HG03175 (cell line): ENCODE data around the gene SMIM31.

Experiments used
- ATAC-seq: cut with Tn5 transposase; IDR thresholded peaks from one replicate; pipeline ENCODE4 v1.9.1; 2021; ENCODE audit warnings: mild to moderate bottlenecking, moderate library complexity; ENCODE audit not compliant: unreplicated experiment

SMIM31 gene

DNA sequence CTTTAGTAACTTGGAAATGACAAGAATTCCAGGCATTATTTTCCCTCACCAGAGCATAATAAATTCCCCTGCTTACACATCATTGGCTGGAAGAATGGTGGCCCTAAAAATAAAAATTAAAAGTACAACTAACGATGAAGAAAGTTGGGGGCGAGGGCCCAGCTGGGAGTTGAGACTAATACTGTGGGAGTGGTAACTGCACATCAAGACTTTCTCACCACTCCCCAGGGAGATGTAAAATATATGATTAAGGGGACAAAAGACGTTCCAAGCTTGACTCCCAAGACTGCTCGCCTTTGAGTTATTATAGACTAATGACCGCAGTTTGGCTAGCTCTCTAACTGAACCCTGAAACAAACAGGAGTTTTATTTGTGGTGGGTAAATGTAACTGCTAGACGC is 30.0 kb downstream of the SMIM31 start:
- no peak for ATAC-seq

- no peak for ATAC-seq
Measured at GRCh38 chr4:164789047-164789446, 35.1 kb downstream of the SMIM31 start.

- no peak for ATAC-seq
Measured at GRCh38 chr4:164790249-164790648, 36.3 kb downstream of the SMIM31 start.

GRCh38 chr4:164799410-164799809 is 45.5 kb downstream of the SMIM31 start:
- ATAC-seq: no peak

GRCh38 chr4:164800786-164801185 is 46.9 kb downstream of the SMIM31 start:
- no peak for ATAC-seq

- ATAC-seq: no peak
Measured at GRCh38 chr4:164802301-164802901, 48.5 kb downstream of the SMIM31 start.

DNA sequence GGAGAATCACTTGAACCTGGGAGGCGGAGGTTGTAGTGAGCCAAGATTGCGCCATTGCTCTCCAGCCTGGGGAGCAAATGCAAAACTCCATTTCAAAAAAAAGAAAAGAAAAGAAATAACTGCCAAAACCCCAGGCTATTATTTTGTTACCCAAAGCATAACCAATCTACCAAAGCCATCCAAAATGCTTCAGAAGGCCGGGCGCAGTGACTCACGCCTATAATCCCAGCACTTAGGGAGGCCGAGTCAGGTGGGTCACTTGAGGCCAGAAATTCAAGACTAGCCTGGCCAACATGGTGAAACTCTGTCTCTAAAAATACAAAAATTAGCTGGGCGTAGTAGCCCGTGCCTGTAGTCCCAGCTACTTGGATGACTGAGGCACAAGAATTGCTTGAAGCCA is 49.8 kb downstream of the SMIM31 start:
- no peak for ATAC-seq

- ATAC-seq: no peak
Measured at GRCh38 chr4:164807611-164808010, 53.7 kb downstream of the SMIM31 start.

GRCh38 chr4:164813554-164813953 is 59.6 kb downstream of the SMIM31 start:
- ATAC-seq: no peak

GRCh38 chr4:164815711-164816110 is 61.8 kb downstream of the SMIM31 start:
- no peak for ATAC-seq

GRCh38 chr4:164819366-164819765 is 65.4 kb downstream of the SMIM31 start:
- ATAC-seq: no peak

DNA sequence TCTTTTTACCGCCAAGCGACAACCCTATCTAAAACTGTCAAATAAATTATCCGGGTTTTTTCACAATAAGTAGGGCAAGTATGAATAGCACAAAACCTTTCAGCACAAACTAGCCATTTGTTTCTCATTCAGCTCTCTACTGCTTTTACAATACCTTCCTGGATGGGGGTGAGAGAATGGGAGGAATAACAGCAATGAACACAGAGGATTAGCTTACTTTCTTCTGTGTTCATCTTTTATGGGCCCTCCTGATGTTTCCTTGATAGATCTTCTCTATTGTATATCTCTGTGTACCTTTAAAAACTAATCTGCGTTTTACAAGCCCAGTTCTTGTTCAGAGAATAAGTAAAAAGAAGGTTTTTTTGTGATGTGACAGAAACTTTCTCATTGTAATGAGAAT is 67.8 kb downstream of the SMIM31 start:
- no peak for ATAC-seq

DNA sequence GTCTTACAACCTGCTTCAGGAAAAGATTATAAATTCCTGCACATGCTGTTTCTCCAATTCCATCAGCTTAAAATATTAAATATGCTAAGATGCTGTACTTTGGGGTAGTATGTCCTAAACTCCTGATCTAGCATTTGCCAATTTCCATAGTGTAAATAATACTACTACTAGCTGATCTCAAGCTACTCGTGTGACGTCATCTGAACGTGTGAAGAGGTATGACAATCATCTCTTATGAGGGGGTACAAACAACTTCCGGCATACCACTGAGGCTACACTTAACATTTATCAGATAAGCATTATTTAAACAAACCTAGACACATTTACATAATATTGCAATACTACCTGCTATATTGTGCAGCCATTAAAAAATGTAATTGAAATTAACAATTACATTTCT is 70.7 kb downstream of the SMIM31 start:
- no peak for ATAC-seq

DNA sequence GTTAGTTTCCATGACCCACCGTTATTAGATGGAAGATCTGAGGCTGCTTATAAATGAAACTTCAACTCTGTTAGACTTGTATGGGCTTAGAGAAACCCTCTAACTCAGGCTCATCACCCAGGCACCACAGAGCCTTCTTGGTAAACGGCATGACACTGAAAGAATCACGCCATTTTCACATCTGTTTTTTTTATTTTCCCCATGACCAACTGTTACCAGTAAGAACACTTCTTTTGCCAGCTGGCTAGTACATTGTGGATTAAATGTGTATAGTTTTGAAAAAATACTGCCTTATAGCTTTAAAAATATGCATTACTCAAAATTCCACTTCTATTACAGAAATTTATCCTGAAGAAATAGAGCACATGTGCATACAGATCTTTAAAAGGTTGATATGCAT is 75.0 kb downstream of the SMIM31 start:
- no peak for ATAC-seq

DNA sequence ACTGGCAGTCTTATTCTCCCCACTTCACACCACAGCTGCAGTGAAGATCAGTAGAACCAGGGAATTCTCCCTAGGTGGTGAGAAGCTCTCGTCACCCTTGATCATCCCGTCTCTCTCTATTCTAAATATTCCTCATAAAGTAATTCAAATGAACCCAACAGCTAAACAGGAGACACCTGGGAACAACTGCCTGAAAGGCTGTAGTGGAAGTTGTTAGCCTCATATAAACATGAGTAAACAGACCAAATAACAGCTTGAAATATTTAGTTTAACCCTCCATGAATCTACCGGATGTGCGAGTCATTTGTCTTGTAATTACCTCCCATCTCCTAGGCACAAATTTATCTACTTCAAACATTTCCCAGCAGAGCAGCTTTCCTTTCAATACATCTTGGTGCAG is 92.6 kb downstream of the SMIM31 start:
- ATAC-seq: no peak

DNA sequence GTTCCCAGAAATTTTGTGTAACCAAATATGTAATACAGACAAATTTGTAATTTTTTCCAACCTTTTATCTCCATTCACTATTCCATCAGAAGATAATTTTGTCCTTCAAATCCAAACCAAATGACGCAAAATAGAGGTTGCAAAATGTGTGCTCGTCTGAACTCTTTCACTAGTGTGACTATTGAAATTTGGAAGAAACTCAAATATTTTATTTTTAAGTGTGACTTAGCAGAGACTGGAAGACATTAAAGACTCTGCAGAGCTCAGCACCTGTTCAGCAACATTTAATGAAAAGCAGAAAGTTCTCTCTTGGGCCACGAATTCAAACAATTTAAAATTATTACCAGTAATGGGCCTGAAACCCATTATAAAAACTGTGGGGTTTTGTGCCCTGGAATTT is 93.1 kb downstream of the SMIM31 start:
- ATAC-seq: no peak

DNA sequence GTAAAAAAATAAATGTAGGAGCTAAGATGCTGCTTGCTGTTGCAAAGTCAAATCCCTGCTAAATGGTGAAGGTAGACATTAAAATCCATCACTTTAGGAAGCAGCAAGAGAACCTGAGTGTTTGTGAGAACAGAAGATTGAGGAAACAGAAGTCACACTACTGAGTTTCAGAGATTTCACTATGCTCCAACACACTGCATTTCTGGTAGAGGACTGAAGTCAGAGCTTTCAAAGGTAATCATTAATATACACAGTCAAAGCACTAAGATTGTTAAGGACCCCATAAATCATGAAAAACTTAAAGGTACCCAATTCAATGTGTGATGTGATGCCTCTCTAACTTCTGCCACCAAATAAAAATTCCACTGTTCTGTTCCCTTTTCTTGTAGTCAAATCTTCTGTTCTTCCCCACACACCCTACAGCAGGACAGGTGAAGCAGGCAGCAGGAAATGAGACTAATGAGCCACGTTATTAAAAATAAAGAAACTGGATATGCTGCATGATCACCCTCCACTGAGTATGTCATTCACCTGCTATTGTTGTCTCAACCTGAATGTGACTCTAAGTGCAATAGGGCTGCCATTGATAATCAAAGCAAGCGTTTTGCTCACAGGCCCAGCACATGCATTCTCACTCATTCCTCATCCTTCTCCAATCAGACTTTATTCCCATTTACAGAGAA is 94.2 kb downstream of the SMIM31 start:
- peak; percentile 96 for ATAC-seq
